Keratinocyte (primary cell): ENCODE results near the gene ATF6. TPM values are rescaled to one million over a fixed set of nuclear protein-coding genes. Genes with fewer than 3 reads are reported as not detected.

ENCODE experiments used
- DNase-seq: peaks from one replicate; pipeline ENCODE4 v3.0.0-alpha.2; 2011; ENCODE audit warnings: low read depth, missing footprints, low spot score
- FAIRE-seq: peaks from 2 replicates; lab custom pipeline; 2011; peaks lifted over from hg19 to GRCh38; lab: Jason Lieb, UNC
- H2AFZ ChIP-seq: 2 replicates; pipeline ENCODE4 v1.6.0; 2012; ENCODE audit warnings: low read length, control low read depth, inconsistent platforms; ENCODE audit not compliant: control insufficient read depth
- H3K27ac ChIP-seq: 2 replicates; pipeline ENCODE4 v1.5.1; 2011; ENCODE audit warnings: low read length; ENCODE audit not compliant: control insufficient read depth, insufficient read depth
- H3K27me3 ChIP-seq: 3 replicates; pipeline ENCODE4 v1.6.0; 2011; ENCODE audit warnings: low read length; ENCODE audit not compliant: control insufficient read depth, insufficient read depth; ENCODE audit errors: extremely low read depth
- H3K36me3 ChIP-seq, 2 experiments: 2 replicates in 1 of 2; 3 replicates in 1 of 2; pipeline ENCODE4 v1.5.1; 2011; ENCODE audit warnings: low read length in 2 of 2, mild to moderate bottlenecking in 1 of 2; ENCODE audit not compliant: control insufficient read depth in 2 of 2, insufficient read depth in 2 of 2; ENCODE audit errors: extremely low read depth in 1 of 2
- H3K4me1 ChIP-seq: 3 replicates; pipeline ENCODE4 v1.5.1; 2011; ENCODE audit warnings: low read length; ENCODE audit not compliant: control insufficient read depth, insufficient read depth; ENCODE audit errors: extremely low read depth
- H3K4me2 ChIP-seq: 3 replicates; pipeline ENCODE4 v1.6.0; 2011; ENCODE audit warnings: low read depth, low read length; ENCODE audit not compliant: control insufficient read depth, insufficient read depth; ENCODE audit errors: extremely low read depth
- H3K4me3 ChIP-seq, 3 experiments: fragments of 200-600 bp in 1 of 3; sonication (generic) in 1 of 3; 2 replicates in 2 of 3; 3 replicates in 1 of 3; pipeline ENCODE4 v1.5.1; 2011 to 2016; ENCODE audit warnings: low read length in 3 of 3, mild to moderate bottlenecking in 3 of 3, control low read depth in 2 of 3, inconsistent platforms in 1 of 3, low read depth in 1 of 3, mixed read lengths in 1 of 3, mixed run types in 1 of 3, moderate library complexity in 1 of 3; ENCODE audit not compliant: control insufficient read depth in 2 of 3, insufficient read depth in 2 of 3; ENCODE audit errors: extremely low read depth in 1 of 3
- H3K79me2 ChIP-seq: 2 replicates; pipeline ENCODE4 v1.6.0; 2012; ENCODE audit warnings: low read length; ENCODE audit not compliant: control insufficient read depth, insufficient read depth
- H3K9ac ChIP-seq: 3 replicates; pipeline ENCODE4 v1.6.0; 2011; ENCODE audit warnings: low read length; ENCODE audit not compliant: control insufficient read depth, insufficient read depth; ENCODE audit errors: extremely low read depth
- H3K9me1 ChIP-seq: 3 replicates; pipeline ENCODE4 v1.6.0; 2011; ENCODE audit warnings: low read length; ENCODE audit not compliant: control insufficient read depth, insufficient read depth; ENCODE audit errors: extremely low read depth
- H3K9me3 ChIP-seq: 2 replicates; pipeline ENCODE4 v1.5.1; 2012; ENCODE audit warnings: low read depth, low read length; ENCODE audit not compliant: control insufficient read depth
- H4K20me1 ChIP-seq: 3 replicates; pipeline ENCODE4 v1.6.0; 2011; ENCODE audit warnings: low read length; ENCODE audit not compliant: control insufficient read depth, insufficient read depth; ENCODE audit errors: extremely low read depth
- CTCF ChIP-seq, 3 experiments: IDR thresholded peaks in 1 of 3; conservative IDR thresholded peaks in 1 of 3; optimal IDR thresholded peaks in 1 of 3; 2 replicates in 2 of 3; 3 replicates in 1 of 3; pipeline versions ENCODE3 to v1.5.1; 2011; ENCODE audit warnings: low read length in 3 of 3, mild to moderate bottlenecking in 3 of 3, moderate library complexity in 2 of 3, control low read depth in 1 of 3, inconsistent platforms in 1 of 3; ENCODE audit not compliant: insufficient read depth in 2 of 3; ENCODE audit errors: extremely low read depth in 1 of 3
- EZH2 ChIP-seq: IDR thresholded peaks from one replicate; pipeline ENCODE4 v1.6.1; 2012; ENCODE audit warnings: inconsistent platforms, mild to moderate bottlenecking, low read length, moderate library complexity
- dilution Hi-C: fragments of 300-500 bp; cut with MboI; formaldehyde crosslinking; loops from one replicate; pipeline ENCODE4 v1.7.0; 2020; ENCODE audit warnings: low sequenced_read_pairs; ENCODE audit not compliant: extremely low pct_ligation_motif_present
- polyA plus RNA-seq, 5 experiments: library from polyadenylated mRNA; depleted of rRNA in 3 of 5; stranded (reverse) in 3 of 5; stranded (forward) in 1 of 5; unstranded in 1 of 5; fragments of >200 nt; gene quantifications; 1 replicate in 1 of 5; 2 replicates in 3 of 5; 3 replicates in 1 of 5; pipeline versions ENCODE4 v1.2.1 to v1.2.3, GENCODE V29; 2011 to 2012; ENCODE audit warnings: missing spikeins in 2 of 5, low read depth in 1 of 5, low replicate concordance in 1 of 5

The ATF6 gene
- polyA plus RNA-seq, 1 donor (not counting 4 experiments of a cell fraction or from before 2014, with no cell fraction given): 19.7 TPM

DNA sequence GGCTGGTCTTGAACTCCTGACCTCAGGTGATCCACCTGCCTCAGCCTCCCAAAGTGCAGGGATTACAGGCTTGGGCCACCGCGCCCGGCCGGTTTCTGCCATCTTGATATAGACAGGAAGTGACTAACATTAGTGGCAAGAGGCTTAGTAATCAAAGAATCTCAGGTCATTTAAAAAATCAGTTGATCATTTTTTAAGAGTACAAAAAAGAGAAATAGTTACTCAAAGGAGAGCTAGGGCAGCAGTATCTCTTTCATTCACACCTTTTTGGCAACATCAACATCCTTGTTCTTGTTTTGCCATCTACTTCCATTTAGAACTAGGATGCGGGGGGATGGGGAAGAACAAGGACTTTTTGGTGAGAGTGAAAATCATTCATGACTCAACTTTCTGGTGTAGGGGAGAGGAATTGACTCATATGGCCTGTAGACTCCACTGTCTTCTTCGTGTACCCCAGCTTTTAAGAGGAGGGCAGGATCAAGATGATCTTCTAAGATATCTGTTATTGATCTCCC is 36.0 kb upstream of the ATF6 start:
- Histone ChIP-seq H3K27me3 (no peaks in the 10 kb centered on the region), H3K4me2 (peak overlapping the region; percentile 54), H3K4me3 (no peak overlapping the region), H2AFZ (peak overlapping the region; percentile 25), H3K9ac (no peak overlapping the region), H4K20me1 (no peaks in the 10 kb centered on the region), H3K79me2 (no peaks in the 10 kb centered on the region), H3K4me1 (peaks cover 62% of the 10 kb centered on the region), H3K9me3 (no peaks in the 10 kb centered on the region), H3K9me1 (no peaks in the 10 kb centered on the region), H3K27ac (peak overlapping the region; percentile 83), H3K36me3 (no peaks in the 10 kb centered on the region)
- TF ChIP-seq CTCF (optimal IDR thresholded peaks at IDR 0.05 in 1 of 3, IDR thresholded peaks at IDR 0.05 in 1 of 3, conservative IDR thresholded peaks at IDR 0.05 in 1 of 3; ENCODE audit: extremely low read depth in 1 of 3, insufficient read depth in 2 of 3, low read length in 3 of 3): no peak
- FAIRE-seq (peak; percentile 67), DNase-seq (no peak)
- dilution Hi-C loops: no loop called here

DNA sequence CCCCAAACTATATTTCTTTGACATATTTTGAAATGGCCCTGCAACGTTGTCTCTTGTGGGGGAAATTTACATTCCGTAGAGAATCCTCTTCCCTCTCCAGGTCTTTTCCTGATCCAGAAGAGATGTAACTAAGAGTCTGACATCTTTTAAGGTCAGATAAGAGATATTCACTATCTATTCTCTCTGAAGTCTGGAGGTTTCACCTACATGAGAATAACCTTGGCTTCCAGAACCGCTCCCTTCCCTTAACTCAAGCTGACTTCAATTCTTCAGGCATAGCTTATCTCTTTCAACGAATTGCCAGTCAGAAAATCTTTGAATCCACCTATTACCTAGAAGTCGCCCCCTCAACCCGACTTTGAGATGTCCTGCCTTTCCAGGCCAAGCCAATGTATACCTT is 34.9 kb upstream of the ATF6 start:
- Histone ChIP-seq H3K9ac (no peak overlapping the region), H4K20me1 (no peaks in the 10 kb centered on the region), H3K9me1 (no peaks in the 10 kb centered on the region), H3K27ac (no peak overlapping the region), H3K4me2 (no peak overlapping the region), H2AFZ (no peak overlapping the region), H3K36me3 (no peaks in the 10 kb centered on the region), H3K4me3 (no peak overlapping the region), H3K79me2 (no peaks in the 10 kb centered on the region), H3K4me1 (peaks cover 67% of the 10 kb centered on the region), H3K27me3 (no peaks in the 10 kb centered on the region), H3K9me3 (no peaks in the 10 kb centered on the region)
- TF ChIP-seq CTCF (optimal IDR thresholded peaks at IDR 0.05 in 1 of 3, IDR thresholded peaks at IDR 0.05 in 1 of 3, conservative IDR thresholded peaks at IDR 0.05 in 1 of 3; ENCODE audit: extremely low read depth in 1 of 3, insufficient read depth in 2 of 3, low read length in 3 of 3) (no peak), EZH2 (no peak)
- dilution Hi-C loops: no loop called here
- DNase-seq: no peak
- FAIRE-seq: no peak
